K562 (cell line): ENCODE measurements around the gene SERPINA10. TPM values are rescaled to one million over a fixed set of nuclear protein-coding genes. Genes with fewer than 3 reads are reported as not detected.

ENCODE experiments used
- ATAC-seq: fragments of 200-7000 bp; cut with Tn5 transposase; 3 replicates; pipeline ENCODE4 v1.9.1; 2020; ENCODE audit warnings: moderate library complexity
- BruUV-seq: library from RNA; stranded (reverse); fragments of 400-500 nt; replicated peaks from 2 replicates; lab custom pipeline; 2021; lab: Mats Ljungman, UMichigan
- CTCF ChIA-PET: fragments of 300-600 bp; formaldehyde crosslinking; extraction: SDS; loops from one replicate; lab custom pipeline; 2021; ENCODE audit warnings: low intra/inter-chr PET ratio; lab: Yijun Ruan, JAX
- POLR2A ChIA-PET: fragments of 300-600, 350-650 bp; sonication (Branson Sonifier 250); formaldehyde crosslinking; extraction: SDS; loops from one replicate; lab custom pipeline; 2021; ENCODE audit warnings: antibody characterized with exemption, inconsistent platforms; lab: Yijun Ruan, JAX
- DNase-seq, 4 experiments: peaks; one replicate each; pipeline versions ENCODE4 v3.0.0 to v3.0.0-alpha.2; 2011 to 2018; ENCODE audit warnings: low spot score in 3 of 4, mixed read lengths in 3 of 4; ENCODE audit errors: extremely low read depth in 1 of 4
- FAIRE-seq: peaks from 2 replicates; lab custom pipeline; 2011; peaks lifted over from hg19 to GRCh38; lab: Jason Lieb, UNC
- H2AFZ ChIP-seq: 2 replicates; pipeline ENCODE4 v1.6.0; 2011; ENCODE audit warnings: low read depth, low read length, control low read depth, inconsistent platforms
- H3K27ac ChIP-seq: fragments of 200-600 bp; 3 replicates; pipeline ENCODE4 v1.8.0; 2011; ENCODE audit warnings: low read depth, mild to moderate bottlenecking, control low read depth, inconsistent platforms, low read length, moderate library complexity, mixed read lengths; ENCODE audit errors: extremely low read depth
- H3K27me3 ChIP-seq, 2 experiments: fragments of 300-600 bp in 1 of 2; 2 replicates in 1 of 2; 3 replicates in 1 of 2; pipeline versions ENCODE4 v1.6.0 to v1.8.0; 2011; ENCODE audit warnings: inconsistent platforms in 2 of 2, low read length in 2 of 2, mild to moderate bottlenecking in 1 of 2, mixed read lengths in 1 of 2, moderate library complexity in 1 of 2; ENCODE audit not compliant: control insufficient read depth in 2 of 2, insufficient read depth in 2 of 2
- H3K36me3 ChIP-seq: fragments of 300-600 bp; 3 replicates; pipeline ENCODE4 v1.8.0; 2011; ENCODE audit warnings: mild to moderate bottlenecking, low read length, inconsistent platforms; ENCODE audit not compliant: control insufficient read depth, insufficient read depth
- H3K4me1 ChIP-seq, 2 experiments: fragments of 200-600 bp in 1 of 2; replicated peaks in 1 of 2; 2 replicates in 1 of 2; 3 replicates in 1 of 2; pipeline versions ENCODE4 v1.5.1 to v1.8.0; 2011; ENCODE audit warnings: inconsistent platforms in 2 of 2, low read length in 2 of 2, mild to moderate bottlenecking in 1 of 2, mixed read lengths in 1 of 2, moderate library complexity in 1 of 2; ENCODE audit not compliant: control insufficient read depth in 2 of 2, insufficient read depth in 2 of 2
- H3K4me2 ChIP-seq: 2 replicates; pipeline ENCODE4 v1.6.1; 2011; ENCODE audit warnings: low read length, control low read depth, inconsistent platforms, mixed read lengths; ENCODE audit not compliant: insufficient read depth
- H3K4me3 ChIP-seq: fragments of 200-600 bp; sonication (generic), shearing (Covaris generic); 2 replicates; pipeline ENCODE4 v1.5.1; 2016; ENCODE audit warnings: control low read depth, inconsistent platforms
- H3K79me2 ChIP-seq: fragments of 200-600 bp; 3 replicates; pipeline ENCODE4 v1.8.0; 2011; ENCODE audit warnings: low read length, inconsistent platforms; ENCODE audit not compliant: control insufficient read depth, insufficient read depth
- H3K9ac ChIP-seq, 2 experiments: 2 replicates each; pipeline versions ENCODE4 v1.6.0 to v1.6.1; 2011; ENCODE audit warnings: low read depth in 2 of 2, low read length in 2 of 2, control low read depth in 1 of 2, inconsistent platforms in 1 of 2, mild to moderate bottlenecking in 1 of 2, mixed read lengths in 1 of 2; ENCODE audit not compliant: insufficient read depth in 1 of 2
- H3K9me1 ChIP-seq: one replicate; pipeline ENCODE4 v1.6.0; 2011; ENCODE audit warnings: inconsistent platforms, mild to moderate bottlenecking, low read length, moderate library complexity; ENCODE audit not compliant: control insufficient read depth, insufficient read depth
- H3K9me3 ChIP-seq: replicated peaks from 2 replicates; pipeline ENCODE4 v1.5.1; 2011; ENCODE audit warnings: low read depth, low read length, inconsistent platforms; ENCODE audit not compliant: control insufficient read depth, insufficient read depth
- H4K20me1 ChIP-seq: replicated peaks from 2 replicates; pipeline ENCODE4 v1.6.1; 2011; ENCODE audit warnings: low read length, inconsistent platforms, mixed read lengths; ENCODE audit not compliant: control insufficient read depth, insufficient read depth
- CTCF ChIP-seq, 3 experiments: IDR thresholded peaks in 2 of 3; conservative IDR thresholded peaks in 1 of 3; 2 replicates each; pipeline ENCODE4 v1.5.1; 2011 to 2012; ENCODE audit warnings: low read length in 3 of 3, mild to moderate bottlenecking in 3 of 3, control low read depth in 2 of 3, improper control_type of control experiment in 1 of 3, inconsistent platforms in 1 of 3, low read depth in 1 of 3, mixed read lengths in 1 of 3, moderate library complexity in 1 of 3; ENCODE audit not compliant: insufficient read depth in 2 of 3
- FOXA1 ChIP-seq: fragments of 450-650 bp; IDR thresholded peaks from 2 replicates; pipeline ENCODE4 v1.6.1; 2016; ENCODE audit warnings: mild to moderate bottlenecking, borderline replicate concordance
- HINFP ChIP-seq: fragments of 450-650 bp; conservative IDR thresholded peaks from 2 replicates; pipeline ENCODE4 v1.6.1; 2016; ENCODE audit warnings: missing genetic modification characterization, low read depth, mild to moderate bottlenecking, control low read depth, missing compliant biosample characterization
- MNT ChIP-seq, 2 experiments: fragments of 450-650 bp; conservative IDR thresholded peaks; 2 replicates each; pipeline ENCODE4 v1.6.1; 2017; ENCODE audit warnings: mild to moderate bottlenecking in 2 of 2, moderate library complexity in 2 of 2
- POLR3A ChIP-seq: IDR thresholded peaks from 2 replicates; pipeline ENCODE4 v1.6.1; 2011; ENCODE audit warnings: borderline replicate concordance, mild to moderate bottlenecking, moderate library complexity; ENCODE audit not compliant: insufficient read length, insufficient read depth; ENCODE audit errors: extremely low read depth
- RAD21 ChIP-seq, 2 experiments: fragments of 250-450 bp in 1 of 2; fragments of 450-650 bp in 1 of 2; sonication (Bioruptor Pico) in 1 of 2; formaldehyde crosslinking in 1 of 2; IDR thresholded peaks in 1 of 2; conservative IDR thresholded peaks in 1 of 2; 2 replicates each; pipeline versions ENCODE4 v1.4.0 to v1.8.0; 2020 to 2022; ENCODE audit warnings: mild to moderate bottlenecking in 2 of 2, moderate library complexity in 1 of 2
- SP1 ChIP-seq: sonication (generic); formaldehyde crosslinking; IDR thresholded peaks from 2 replicates; pipeline ENCODE4 v1.8.1; 2022; ENCODE audit warnings: mild to moderate bottlenecking, missing genetic modification reagents
- TAF7 ChIP-seq: fragments of 450-650 bp; IDR thresholded peaks from 2 replicates; pipeline ENCODE4 v1.6.1; 2016; ENCODE audit warnings: missing genetic modification characterization, missing compliant biosample characterization
- TFE3 ChIP-seq: fragments of 450-650 bp; formaldehyde crosslinking; IDR thresholded peaks from 2 replicates; pipeline ENCODE4 v1.4.0; 2020; ENCODE audit warnings: mild to moderate bottlenecking, mixed read lengths
- ZC3H4 ChIP-seq: sonication (generic); formaldehyde crosslinking; IDR thresholded peaks from 2 replicates; pipeline ENCODE4 v1.9.0; 2021; ENCODE audit warnings: missing genetic modification reagents, borderline replicate concordance
- ZNF143 ChIP-seq: sonication (generic); formaldehyde crosslinking; IDR thresholded peaks from 2 replicates; pipeline ENCODE4 v1.9.0; 2022; ENCODE audit warnings: mild to moderate bottlenecking, missing genetic modification reagents
- ZNF274 ChIP-seq: IDR thresholded peaks from 2 replicates; pipeline ENCODE4 v1.6.1; 2011; ENCODE audit warnings: low read depth, mild to moderate bottlenecking, low read length, moderate library complexity, borderline replicate concordance
- ZNF699 ChIP-seq: fragments of 250-450 bp; sonication (Bioruptor Pico); IDR thresholded peaks from 2 replicates; pipeline ENCODE4 v1.8.0; 2021; ENCODE audit warnings: mild to moderate bottlenecking, moderate library complexity; ENCODE audit not compliant: insufficient replicate concordance
- WGBS: fragments of 100-300 bp; shearing (Covaris generic); methylation state at CpG from one replicate; pipeline ENCODE4 v1.1.6; 2016; ENCODE audit warnings: low coverage, mixed read lengths; ENCODE audit not compliant: insufficient coverage; ENCODE audit errors: missing lambda C conversion rate; 5-methylcytosine and 5-hydroxymethylcytosine counted together
- in situ Hi-C: fragments of 300-500 bp; cut with MboI; formaldehyde crosslinking; loops from 4 replicates; pipeline ENCODE4 v1.15.0; 2018; ENCODE audit warnings: inconsistent platforms, mixed read lengths
- intact Hi-C: fragments of 100-400 bp; cut with micrococcal nuclease; formaldehyde crosslinking; loops from 2 replicates; pipeline ENCODE4 v1.14.2; 2022
- polyA plus RNA-seq, 8 experiments: library from polyadenylated mRNA; depleted of rRNA in 4 of 8; stranded (reverse) in 5 of 8; unstranded in 3 of 8; fragments of >200 nt; fragmentation: Nextera tagmentation in 2 of 8; fragmentation: Illumina TruSeq in 1 of 8; extraction: Ambion mirVana in 2 of 8; extraction: Trizol in 1 of 8; gene quantifications; 2 replicates each; pipeline versions ENCODE4 v1.2.1 to v1.2.3, GENCODE V29; 2011 to 2014; ENCODE audit warnings: inconsistent platforms in 1 of 8, missing spikeins in 1 of 8
- total RNA-seq, 7 experiments: library from RNA; depleted of rRNA in 6 of 7; stranded (reverse); fragments of >200 nt in 6 of 7; fragmentation: Illumina TruSeq in 2 of 7; extraction: Trizol in 2 of 7; gene quantifications; 2 replicates each; pipeline versions ENCODE4 v1.2.1 to v1.2.3, GENCODE V29; 2011 to 2021; ENCODE audit warnings: low replicate concordance in 1 of 7

The SERPINA10 gene
- total and polyA plus RNA-seq, 9 of the 15 experiments (the other 6 are each of a cell fraction or from before 2014, with no cell fraction given): not detected

GRCh38 chr14:94307410-94307992, 14.4 kb upstream of the SERPINA10 start:
- BruUV-seq: no TSS peak
- Histone ChIP-seq H3K9me3 (no peaks in the 10 kb centered on the region), H3K9me1 (no peaks in the 10 kb centered on the region), H3K27me3 (no peaks in the 10 kb centered on the region; a peak in 1 of 5 replicates), H4K20me1 (no peaks in the 10 kb centered on the region), H2AFZ (no peak overlapping the region), H3K4me1 (no peaks in the 10 kb centered on the region), H3K9ac (no peak overlapping the region), H3K4me2 (no peak overlapping the region), H3K36me3 (no peaks in the 10 kb centered on the region), H3K79me2 (no peaks in the 10 kb centered on the region), H3K27ac (no peak overlapping the region), H3K4me3 (no peak overlapping the region)
- DNase-seq (peak; percentile 9 to 20 (median 14)), ATAC-seq (no peak; the same call in 2 of the 3 replicates), FAIRE-seq (no peak)
- WGBS: 0% methylated on average over 5 of the region's 5 CpGs
- ChIA-PET POLR2A (interaction anchor here (0.7 kb wide), 1 partner anchor 68 kb away, joined by 3 read pairs; no protein-coding TSS in a partner anchor), CTCF (no interaction called here)
- in situ Hi-C loops: no loop called here
- intact Hi-C loops: no loop called here
- TF ChIP-seq ZNF143 (CRISPR knock-in tag): no peak
- TF ChIP-seq ZC3H4 (CRISPR knock-in tag): no peak
- no peak for TF ChIP-seq HINFP (tag)
- TF ChIP-seq ZNF699 (CRISPR knock-in tag): no peak
- TF ChIP-seq ZNF274: no peak
- no peak for TF ChIP-seq TAF7 (tag)
- TF ChIP-seq FOXA1: no peak
- peak in 2 of 3 experiments; percentile 33 to 36; a peak in 3 of 6 replicates for TF ChIP-seq CTCF (IDR thresholded peaks at IDR 0.05 in 2 of 3, conservative IDR thresholded peaks at IDR 0.05 in 1 of 3; ENCODE audit: insufficient read depth in 2 of 3, low read depth in 1 of 3, low read length in 3 of 3)
- TF ChIP-seq RAD21 (CRISPR knock-in tag; conservative IDR thresholded peaks at IDR 0.05 in 1 of 2, IDR thresholded peaks at IDR 0.05 in 1 of 2): peak in 1 of 2 experiments; percentile 38; a peak in 2 of 4 replicates
- TF ChIP-seq SP1 (CRISPR knock-in tag): no peak
- TF ChIP-seq MNT (conservative IDR thresholded peaks at IDR 0.05): no peak
- no peak for TF ChIP-seq POLR3A
- TF ChIP-seq TFE3 (CRISPR knock-in tag): no peak
